Neural crest cell (in vitro differentiated cells): Measurements from ENCODE around the gene VIPR2. TPM values are rescaled to one million over a fixed set of nuclear protein-coding genes. Genes with fewer than 3 reads are reported as not detected.

ENCODE experiments used
- DNase-seq: peaks from one replicate; pipeline ENCODE4 v3.0.0; 2021; ENCODE audit warnings: low read depth, mixed read lengths, low spot score
- H3K27ac Mint-ChIP-seq: one replicate; pipeline ENCODE4 v1.8.0; 2021; ENCODE audit warnings: mild to moderate bottlenecking, mixed read lengths; ENCODE audit not compliant: unreplicated experiment
- H3K27me3 Mint-ChIP-seq: 2 replicates; pipeline ENCODE4 v1.8.0; 2021; ENCODE audit warnings: low read depth, mild to moderate bottlenecking, mixed read lengths
- H3K36me3 Mint-ChIP-seq: 2 replicates; pipeline ENCODE4 v1.8.0; 2021; ENCODE audit warnings: low read depth, mild to moderate bottlenecking, mixed read lengths
- H3K4me1 Mint-ChIP-seq: 2 replicates; pipeline ENCODE4 v1.8.0; 2021; ENCODE audit warnings: mixed read lengths
- H3K4me3 Mint-ChIP-seq: one replicate; pipeline ENCODE4 v1.8.0; 2021; ENCODE audit warnings: mild to moderate bottlenecking, mixed read lengths
- H3K9me3 Mint-ChIP-seq: 2 replicates; pipeline ENCODE4 v1.8.0; 2021; ENCODE audit warnings: mixed read lengths
- total RNA-seq: library from RNA; stranded (reverse); gene quantifications from 2 replicates; pipeline ENCODE4 v1.2.1, GENCODE V29; 2021
- TF ChIP-seq, protein P1 (sequence below): fragments of 200-600 bp; sonication (generic); conservative IDR thresholded peaks from 2 replicates; pipeline ENCODE4 v1.5.0; 2021; ENCODE audit warnings: antibody characterized with exemption, mild to moderate bottlenecking

The VIPR2 gene
- total RNA-seq, 1 donor from 2014 or later, result 0.16 TPM

DNA sequence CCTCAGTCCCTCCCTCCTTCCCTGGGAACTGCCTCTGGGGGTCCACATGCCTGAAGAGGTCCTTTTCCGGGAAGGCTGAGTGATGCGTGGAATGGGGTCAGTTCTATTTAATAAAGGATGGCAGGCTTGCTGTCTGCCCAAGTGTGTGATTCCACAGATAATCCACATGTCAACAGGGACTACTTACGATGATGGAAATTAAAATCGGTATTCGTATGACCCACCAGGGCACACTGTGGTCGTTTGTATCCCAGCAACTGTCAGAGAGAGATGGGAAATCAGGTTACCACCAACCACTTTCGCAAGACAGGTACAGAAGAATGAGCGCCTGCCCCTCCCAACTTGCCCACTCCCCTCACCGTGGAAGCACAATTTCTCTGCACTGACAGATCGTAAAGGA, 110.3 kb downstream of the VIPR2 start:
- no peak for DNase-seq
- no peak overlapping the region for H3K4me3 Mint-ChIP-seq

DNA sequence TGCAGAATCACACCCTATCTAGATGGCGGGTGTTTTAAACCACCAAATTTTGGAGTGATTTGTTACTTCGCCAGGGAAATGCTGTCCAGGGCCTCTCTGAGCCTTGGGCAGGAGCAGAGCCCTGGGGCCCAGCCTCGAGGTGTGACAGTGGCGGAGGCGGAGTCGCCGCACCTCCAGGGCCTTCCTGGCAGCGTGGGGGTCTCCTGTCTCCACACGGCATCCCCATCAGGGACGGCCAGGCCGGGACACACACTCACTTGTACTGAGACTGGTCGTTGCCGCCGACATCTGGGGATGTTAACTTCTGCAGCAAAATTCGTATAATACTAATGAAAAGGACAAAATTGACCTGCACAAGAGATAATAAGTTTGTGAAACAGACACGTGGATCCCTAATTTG, 110.7 kb downstream of the VIPR2 start:
- no peaks in the 10 kb centered on the region for H3K27me3 Mint-ChIP-seq
- TF ChIP-seq, protein P1, sequence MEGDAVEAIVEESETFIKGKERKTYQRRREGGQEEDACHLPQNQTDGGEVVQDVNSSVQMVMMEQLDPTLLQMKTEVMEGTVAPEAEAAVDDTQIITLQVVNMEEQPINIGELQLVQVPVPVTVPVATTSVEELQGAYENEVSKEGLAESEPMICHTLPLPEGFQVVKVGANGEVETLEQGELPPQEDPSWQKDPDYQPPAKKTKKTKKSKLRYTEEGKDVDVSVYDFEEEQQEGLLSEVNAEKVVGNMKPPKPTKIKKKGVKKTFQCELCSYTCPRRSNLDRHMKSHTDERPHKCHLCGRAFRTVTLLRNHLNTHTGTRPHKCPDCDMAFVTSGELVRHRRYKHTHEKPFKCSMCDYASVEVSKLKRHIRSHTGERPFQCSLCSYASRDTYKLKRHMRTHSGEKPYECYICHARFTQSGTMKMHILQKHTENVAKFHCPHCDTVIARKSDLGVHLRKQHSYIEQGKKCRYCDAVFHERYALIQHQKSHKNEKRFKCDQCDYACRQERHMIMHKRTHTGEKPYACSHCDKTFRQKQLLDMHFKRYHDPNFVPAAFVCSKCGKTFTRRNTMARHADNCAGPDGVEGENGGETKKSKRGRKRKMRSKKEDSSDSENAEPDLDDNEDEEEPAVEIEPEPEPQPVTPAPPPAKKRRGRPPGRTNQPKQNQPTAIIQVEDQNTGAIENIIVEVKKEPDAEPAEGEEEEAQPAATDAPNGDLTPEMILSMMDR, result no peak
- no peak overlapping the region for H3K4me3 Mint-ChIP-seq
- H3K4me1 Mint-ChIP-seq, result peaks cover 10% of the 10 kb centered on the region
- no peaks in the 10 kb centered on the region for H3K36me3 Mint-ChIP-seq
- no peak overlapping the region for H3K27ac Mint-ChIP-seq
- no peak for DNase-seq
- no peaks in the 10 kb centered on the region for H3K9me3 Mint-ChIP-seq

More for the DNA sequence above, 110.3 kb downstream of the VIPR2 start:
- TF ChIP-seq, protein P1, result no peak
- Mint-ChIP-seq H3K4me1 (peaks cover 10% of the 10 kb centered on the region), H3K27me3 (no peaks in the 10 kb centered on the region), H3K36me3 (no peaks in the 10 kb centered on the region), H3K9me3 (no peaks in the 10 kb centered on the region), H3K27ac (no peak overlapping the region)

DNA sequence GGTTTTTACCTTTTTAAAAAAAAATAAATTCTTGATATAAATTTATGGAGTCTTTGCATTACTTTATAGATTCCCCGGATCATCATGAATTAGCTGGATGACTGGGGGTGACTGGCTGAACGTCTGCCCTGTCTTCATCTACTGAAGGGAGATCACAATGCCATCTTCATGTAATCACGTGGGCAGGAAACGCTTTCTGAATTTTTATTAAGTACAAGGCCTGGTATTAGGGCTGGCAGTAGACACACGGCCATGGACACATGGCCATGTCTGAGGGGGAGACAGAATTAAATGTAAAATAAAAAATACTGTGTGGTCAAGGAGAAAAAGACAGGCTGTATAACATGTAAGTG, 111.2 kb downstream of the VIPR2 start:
- Mint-ChIP-seq H3K36me3 (no peaks in the 10 kb centered on the region), H3K27ac (no peak overlapping the region), H3K4me1 (peaks cover 10% of the 10 kb centered on the region), H3K9me3 (no peaks in the 10 kb centered on the region), H3K27me3 (peaks cover under 1% of the 10 kb centered on the region), H3K4me3 (no peak overlapping the region)
- no peak for DNase-seq
- TF ChIP-seq, protein P1, result no peak

DNA sequence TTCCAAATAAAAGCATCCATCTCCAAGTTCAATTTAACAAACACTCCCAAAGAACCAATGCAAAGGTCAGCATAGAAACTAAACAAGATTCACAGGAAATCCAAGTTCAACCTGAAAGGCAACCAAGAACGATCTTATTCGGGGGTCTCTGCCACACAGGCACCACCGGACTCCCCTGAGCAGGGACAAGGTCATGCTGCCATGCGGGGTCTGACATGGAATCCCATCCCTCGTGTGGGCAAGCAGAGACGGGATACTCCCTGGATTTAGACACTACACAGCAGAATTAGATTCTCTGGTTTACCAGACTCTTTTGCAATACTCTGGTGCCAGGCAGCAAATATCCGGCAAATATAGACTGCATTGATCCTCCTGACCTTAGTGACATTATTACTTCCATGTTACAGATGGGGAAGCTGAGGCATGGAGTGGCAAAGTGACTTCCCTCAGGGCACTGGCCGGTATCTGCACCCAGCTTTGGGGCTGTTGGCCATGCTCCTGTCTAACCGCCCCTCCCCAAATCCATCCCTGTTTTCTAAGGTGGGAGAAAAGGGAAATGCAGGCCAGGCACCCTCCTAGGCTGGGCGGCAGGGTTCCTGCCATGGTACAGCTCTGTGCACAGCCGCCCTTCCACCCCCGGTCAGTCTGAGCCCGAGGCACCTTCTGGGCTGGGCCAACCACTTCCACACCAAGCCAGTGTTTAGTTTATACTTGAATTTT, 111.8 kb downstream of the VIPR2 start:
- TF ChIP-seq, protein P1, result no peak
- DNase-seq, result no peak
- no peaks in the 10 kb centered on the region for H3K36me3 Mint-ChIP-seq
- H3K9me3 Mint-ChIP-seq, result no peaks in the 10 kb centered on the region
- peaks cover 5% of the 10 kb centered on the region for H3K27me3 Mint-ChIP-seq
- H3K27ac Mint-ChIP-seq, result no peak overlapping the region
- H3K4me3 Mint-ChIP-seq, result no peak overlapping the region
- H3K4me1 Mint-ChIP-seq, result peaks cover 14% of the 10 kb centered on the region

DNA sequence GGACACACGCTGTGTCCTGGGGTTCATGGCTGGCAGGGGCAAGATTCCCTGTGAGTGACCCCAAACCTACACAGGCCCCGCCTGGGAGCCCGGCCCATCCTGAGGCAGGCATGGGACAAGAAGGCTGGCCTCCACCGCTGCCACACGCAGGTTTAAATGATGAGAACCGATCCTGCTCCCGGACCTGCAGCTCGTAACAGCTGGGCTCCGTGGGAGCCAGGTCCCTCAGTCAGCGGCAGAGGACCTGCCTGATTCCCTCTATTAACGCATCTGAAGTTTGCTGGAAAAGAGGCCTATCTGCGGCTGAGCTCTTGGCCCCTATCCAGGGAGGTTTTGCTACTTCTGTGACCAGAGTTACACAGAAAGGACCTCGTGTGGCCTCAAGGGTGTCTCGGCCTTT, 112.3 kb downstream of the VIPR2 start:
- no peak for DNase-seq
- Mint-ChIP-seq H3K27ac (no peak overlapping the region), H3K36me3 (no peaks in the 10 kb centered on the region), H3K9me3 (no peaks in the 10 kb centered on the region), H3K4me3 (no peak overlapping the region), H3K27me3 (peaks cover 10% of the 10 kb centered on the region), H3K4me1 (peaks cover 20% of the 10 kb centered on the region)
- TF ChIP-seq, protein P1, result no peak
